Panc1 (cell line): ENCODE measurements around the gene BMP8B. TPM values are rescaled to one million over a fixed set of nuclear protein-coding genes. Genes with fewer than 3 reads are reported as not detected.
A peak's percentile ranks its signal among the peaks of the same experiment; 100 is the strongest.

Source experiments
- ATAC-seq: fragments of 200-7000 bp; cut with Tn5 transposase; 2 replicates; pipeline ENCODE4 v1.9.1; 2020; ENCODE audit warnings: mild to moderate bottlenecking, moderate library complexity
- BruUV-seq: library from RNA; stranded (reverse); fragments of 400-500 nt; replicated peaks from 2 replicates; lab custom pipeline; 2021; lab: Mats Ljungman, UMichigan
- CTCF ChIA-PET: fragments of 300-600 bp; sonication (Branson Sonifier 250); formaldehyde crosslinking; loops from one replicate; lab custom pipeline; 2022; ENCODE audit warnings: antibody characterized with exemption; lab: Charles Lee
- POLR2A ChIA-PET: fragments of 300-600 bp; sonication (Branson Sonifier 250); formaldehyde crosslinking; loops from one replicate; lab custom pipeline; 2022; ENCODE audit warnings: antibody characterized with exemption; lab: Charles Lee
- DNase-seq: peaks from one replicate; pipeline ENCODE4 v3.0.0-alpha.2; 2010; ENCODE audit warnings: low read depth, low spot score
- H3K27ac ChIP-seq: 2 replicates; pipeline ENCODE4 v1.5.1; 2011; ENCODE audit warnings: mild to moderate bottlenecking, low read length, inconsistent platforms
- H3K27me3 ChIP-seq: fragments of 200-500 bp; sonication (Bioruptor generic); 2 replicates; pipeline ENCODE4 v1.6.0; 2014; ENCODE audit warnings: low read length, inconsistent platforms; ENCODE audit not compliant: control insufficient read depth, insufficient read depth
- H3K36me3 ChIP-seq: fragments of 200-500 bp; sonication (Bioruptor generic); 2 replicates; pipeline ENCODE4 v1.5.1; 2014; ENCODE audit warnings: inconsistent platforms, mild to moderate bottlenecking, low read length, moderate library complexity; ENCODE audit not compliant: control insufficient read depth, insufficient read depth
- H3K4me1 ChIP-seq: 2 replicates; pipeline ENCODE4 v1.5.1; 2011; ENCODE audit warnings: inconsistent platforms, mild to moderate bottlenecking, low read length, moderate library complexity; ENCODE audit not compliant: control insufficient read depth, insufficient read depth
- H3K4me3 ChIP-seq, 2 experiments: 2 replicates each; pipeline ENCODE4 v1.5.1; 2011 to 2012; ENCODE audit warnings: low read depth in 2 of 2, low read length in 2 of 2, mild to moderate bottlenecking in 2 of 2, inconsistent platforms in 1 of 2, moderate library complexity in 1 of 2
- H3K9me3 ChIP-seq: fragments of 200-500 bp; sonication (Bioruptor generic); 2 replicates; pipeline ENCODE4 v1.5.1; 2014; ENCODE audit warnings: low read depth, mild to moderate bottlenecking, inconsistent platforms, low read length, moderate library complexity; ENCODE audit not compliant: control insufficient read depth, insufficient read depth
- POLR2AphosphoS5 ChIP-seq: IDR thresholded peaks from 2 replicates; pipeline ENCODE4 v1.6.1; 2012; ENCODE audit warnings: mild to moderate bottlenecking, low read depth, low read length, moderate library complexity
- SIN3A ChIP-seq: IDR thresholded peaks from 2 replicates; pipeline ENCODE4 v1.6.1; 2012; ENCODE audit warnings: low read depth, mild to moderate bottlenecking, low read length, moderate library complexity, borderline replicate concordance; ENCODE audit not compliant: insufficient read depth
- TCF7L2 ChIP-seq: IDR thresholded peaks from 2 replicates; pipeline ENCODE4 v1.6.1; 2011; ENCODE audit warnings: mild to moderate bottlenecking, low read depth, low read length, inconsistent platforms
- in situ Hi-C: cut with HindIII; loops from 2 replicates; pipeline ENCODE4 v1.10.0; 2016; ENCODE audit warnings: low sequenced_read_pairs, low pct_unique_long_range_greater_than_20kb
- intact Hi-C: fragments of 100-400 bp; cut with micrococcal nuclease; formaldehyde crosslinking; loops from one replicate; pipeline ENCODE4 v1.10.0; 2022; ENCODE audit not compliant: unreplicated experiment
- total RNA-seq: library from RNA; stranded (reverse); gene quantifications from one replicate; pipeline ENCODE4 v1.2.1, GENCODE V29; 2021; ENCODE audit not compliant: unreplicated experiment
- TF ChIP-seq, protein P1 (sequence below): fragments of 450-650 bp; IDR thresholded peaks from 2 replicates; pipeline ENCODE4 v1.5.1; 2017; ENCODE audit warnings: mild to moderate bottlenecking
- TF ChIP-seq, protein P2 (sequence below), 2 experiments: IDR thresholded peaks; 2 replicates each; pipeline ENCODE4 v1.6.1; 2011 to 2012; ENCODE audit warnings: low read depth in 2 of 2, control low read depth in 1 of 2, low read length in 1 of 2, mild to moderate bottlenecking in 1 of 2, moderate library complexity in 1 of 2; ENCODE audit not compliant: insufficient read depth in 1 of 2

Gene BMP8B
- total RNA-seq, 1 experiment from 2014 or later, result 3.7 TPM

- peak; percentile 87 for ATAC-seq
- intact Hi-C loops (loop anchor here (5.0 kb wide), 3 partner anchors 86 to 216 kb away; partner anchors contain the start of gene MYCL), in situ Hi-C loops (no loop called here)
- no peaks in the 10 kb centered on the region for H3K4me1 ChIP-seq
- H3K27me3 ChIP-seq, result no peaks in the 10 kb centered on the region
- DNase-seq, result peak; percentile 77
- no peak overlapping the region for H3K27ac ChIP-seq
- no peaks in the 10 kb centered on the region for H3K36me3 ChIP-seq
- no peaks in the 10 kb centered on the region for H3K9me3 ChIP-seq
- ChIA-PET CTCF (interaction anchor here (1.1 kb wide), 1 partner anchor 85 kb away, joined by 4 read pairs; the partner anchor contains the start of gene MYCL), POLR2A (no interaction called here)
- no TSS peak for BruUV-seq
- no peak for TF ChIP-seq TCF7L2
- TF ChIP-seq, protein P1, sequence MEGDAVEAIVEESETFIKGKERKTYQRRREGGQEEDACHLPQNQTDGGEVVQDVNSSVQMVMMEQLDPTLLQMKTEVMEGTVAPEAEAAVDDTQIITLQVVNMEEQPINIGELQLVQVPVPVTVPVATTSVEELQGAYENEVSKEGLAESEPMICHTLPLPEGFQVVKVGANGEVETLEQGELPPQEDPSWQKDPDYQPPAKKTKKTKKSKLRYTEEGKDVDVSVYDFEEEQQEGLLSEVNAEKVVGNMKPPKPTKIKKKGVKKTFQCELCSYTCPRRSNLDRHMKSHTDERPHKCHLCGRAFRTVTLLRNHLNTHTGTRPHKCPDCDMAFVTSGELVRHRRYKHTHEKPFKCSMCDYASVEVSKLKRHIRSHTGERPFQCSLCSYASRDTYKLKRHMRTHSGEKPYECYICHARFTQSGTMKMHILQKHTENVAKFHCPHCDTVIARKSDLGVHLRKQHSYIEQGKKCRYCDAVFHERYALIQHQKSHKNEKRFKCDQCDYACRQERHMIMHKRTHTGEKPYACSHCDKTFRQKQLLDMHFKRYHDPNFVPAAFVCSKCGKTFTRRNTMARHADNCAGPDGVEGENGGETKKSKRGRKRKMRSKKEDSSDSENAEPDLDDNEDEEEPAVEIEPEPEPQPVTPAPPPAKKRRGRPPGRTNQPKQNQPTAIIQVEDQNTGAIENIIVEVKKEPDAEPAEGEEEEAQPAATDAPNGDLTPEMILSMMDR, result peak; percentile 92
- no peak overlapping the region for H3K4me3 ChIP-seq
Observed at GRCh38 chr1:39816415-39817090, 27.9 kb upstream of the BMP8B start.

DNA sequence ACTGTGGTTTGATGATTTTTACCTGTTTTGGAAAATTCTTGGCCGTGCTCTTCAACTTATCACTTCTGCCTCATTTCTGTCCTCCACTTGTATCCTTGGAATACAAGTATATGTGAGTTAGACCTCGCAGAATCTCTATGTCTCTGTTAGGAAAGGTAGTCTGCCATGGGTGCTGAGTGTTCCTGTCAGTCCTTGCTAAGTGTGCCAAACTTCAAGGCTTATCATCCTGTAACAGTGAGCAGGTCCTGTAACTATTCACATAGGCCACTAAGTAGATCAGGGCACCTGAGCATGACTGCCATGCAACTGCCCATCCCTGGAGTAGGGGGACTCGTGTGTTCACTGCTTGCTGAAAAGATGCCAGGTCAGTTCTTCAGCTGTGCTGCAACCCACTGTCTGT, 24.2 kb upstream of the BMP8B start:
- in situ Hi-C loops (no loop called here), intact Hi-C loops (no loop called here)
- H3K9me3 ChIP-seq, result no peaks in the 10 kb centered on the region
- no peaks in the 10 kb centered on the region for H3K4me1 ChIP-seq
- H3K36me3 ChIP-seq, result no peaks in the 10 kb centered on the region
- TF ChIP-seq SIN3A (no peak), TCF7L2 (no peak), POLR2AphosphoS5 (no peak)
- TF ChIP-seq, protein P2, sequence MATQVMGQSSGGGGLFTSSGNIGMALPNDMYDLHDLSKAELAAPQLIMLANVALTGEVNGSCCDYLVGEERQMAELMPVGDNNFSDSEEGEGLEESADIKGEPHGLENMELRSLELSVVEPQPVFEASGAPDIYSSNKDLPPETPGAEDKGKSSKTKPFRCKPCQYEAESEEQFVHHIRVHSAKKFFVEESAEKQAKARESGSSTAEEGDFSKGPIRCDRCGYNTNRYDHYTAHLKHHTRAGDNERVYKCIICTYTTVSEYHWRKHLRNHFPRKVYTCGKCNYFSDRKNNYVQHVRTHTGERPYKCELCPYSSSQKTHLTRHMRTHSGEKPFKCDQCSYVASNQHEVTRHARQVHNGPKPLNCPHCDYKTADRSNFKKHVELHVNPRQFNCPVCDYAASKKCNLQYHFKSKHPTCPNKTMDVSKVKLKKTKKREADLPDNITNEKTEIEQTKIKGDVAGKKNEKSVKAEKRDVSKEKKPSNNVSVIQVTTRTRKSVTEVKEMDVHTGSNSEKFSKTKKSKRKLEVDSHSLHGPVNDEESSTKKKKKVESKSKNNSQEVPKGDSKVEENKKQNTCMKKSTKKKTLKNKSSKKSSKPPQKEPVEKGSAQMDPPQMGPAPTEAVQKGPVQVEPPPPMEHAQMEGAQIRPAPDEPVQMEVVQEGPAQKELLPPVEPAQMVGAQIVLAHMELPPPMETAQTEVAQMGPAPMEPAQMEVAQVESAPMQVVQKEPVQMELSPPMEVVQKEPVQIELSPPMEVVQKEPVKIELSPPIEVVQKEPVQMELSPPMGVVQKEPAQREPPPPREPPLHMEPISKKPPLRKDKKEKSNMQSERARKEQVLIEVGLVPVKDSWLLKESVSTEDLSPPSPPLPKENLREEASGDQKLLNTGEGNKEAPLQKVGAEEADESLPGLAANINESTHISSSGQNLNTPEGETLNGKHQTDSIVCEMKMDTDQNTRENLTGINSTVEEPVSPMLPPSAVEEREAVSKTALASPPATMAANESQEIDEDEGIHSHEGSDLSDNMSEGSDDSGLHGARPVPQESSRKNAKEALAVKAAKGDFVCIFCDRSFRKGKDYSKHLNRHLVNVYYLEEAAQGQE (IDR thresholded peaks at IDR 0.05; ENCODE audit: insufficient read depth in 1 of 2, low read depth in 2 of 2, low read length in 1 of 2), result no peak
- TF ChIP-seq, protein P1, result no peak
- no peak overlapping the region for H3K27ac ChIP-seq
- H3K4me3 ChIP-seq, result no peak overlapping the region
- no peak for ATAC-seq
- no peak for DNase-seq
- CTCF ChIA-PET, result no interaction called here
- BruUV-seq, result no TSS peak
- H3K27me3 ChIP-seq, result no peaks in the 10 kb centered on the region
- POLR2A ChIA-PET, result no interaction called here
